Tibial nerve (tissue), 4 donors: ENCODE measurements around the gene EPS8. TPM values are rescaled to one million over a fixed set of nuclear protein-coding genes. Genes with fewer than 3 reads are reported as not detected.

ENCODE experiments used
- DNase-seq, 2 donors: peaks; one replicate each; pipeline ENCODE4 v3.0.0-alpha.2; 2019; ENCODE audit warnings: low spot score in 2 of 2
- H3K27ac ChIP-seq, 4 donors: fragments of 200-600 bp; sonication (generic) in 3 of 4; one replicate each; pipeline ENCODE4 v1.5.1; 2017 to 2019; ENCODE audit warnings: mild to moderate bottlenecking in 1 of 4
- H3K27me3 ChIP-seq, 2 donors: fragments of 200-600 bp; sonication (generic) in 1 of 2; one replicate each; pipeline versions ENCODE4 v1.5.1 to v1.6.0; 2017 to 2019
- H3K36me3 ChIP-seq, 3 donors: fragments of 200-600 bp; sonication (generic); one replicate each; pipeline ENCODE4 v1.5.1; 2018 to 2019
- H3K4me1 ChIP-seq, 4 donors: fragments of 200-600 bp; sonication (generic) in 3 of 4; one replicate each; pipeline ENCODE4 v1.5.1; 2017 to 2019
- H3K4me3 ChIP-seq, 4 donors: fragments of 200-600 bp; sonication (generic) in 3 of 4; one replicate each; pipeline ENCODE4 v1.5.1; 2017 to 2019; ENCODE audit warnings: mild to moderate bottlenecking in 1 of 4, moderate library complexity in 1 of 4
- H3K9me3 ChIP-seq, 4 donors: fragments of 200-600 bp; sonication (generic) in 3 of 4; one replicate each; pipeline ENCODE4 v1.5.1; 2017 to 2019
- CTCF ChIP-seq, 5 experiments: fragments of 200-600 bp in 3 of 5; fragments of 450-650 bp in 2 of 5; sonication (generic) in 3 of 5; IDR thresholded peaks; one replicate each; pipeline ENCODE4 v1.5.1; 2016 to 2019; ENCODE audit warnings: antibody characterized with exemption in 5 of 5, mild to moderate bottlenecking in 3 of 5, moderate library complexity in 2 of 5
- EP300 ChIP-seq, 2 donors: sonication (generic); formaldehyde crosslinking; IDR thresholded peaks; one replicate each; pipeline ENCODE4 v1.6.1; 2017; ENCODE audit warnings: antibody characterized with exemption in 2 of 2, mild to moderate bottlenecking in 1 of 2
- POLR2A ChIP-seq, 2 donors: fragments of 450-650 bp; IDR thresholded peaks; one replicate each; pipeline ENCODE4 v1.6.1; 2017; ENCODE audit warnings: antibody characterized with exemption in 2 of 2, mild to moderate bottlenecking in 2 of 2, moderate library complexity in 2 of 2
- WGBS, 2 donors: methylation state at CpG; one replicate each; pipeline ENCODE4 v1.1.5; 2018; 5-methylcytosine and 5-hydroxymethylcytosine counted together
- total RNA-seq, 4 donors: library from RNA; depleted of rRNA; stranded (reverse); fragments of >200 nt; gene quantifications; one replicate each; pipeline ENCODE4 v1.1.0, GENCODE V29; 2016

EPS8 gene
- total RNA-seq, 4 donors from 2014 or later, result 153 to 215 (median 193) TPM

GRCh38 chr12:15599266-15600037, 189.7 kb downstream of the EPS8 start:
- H3K4me1 ChIP-seq, result peaks cover 0 to 19% (median 0%) of the 10 kb centered on the region in 4 donors
- H3K36me3 ChIP-seq, result no peaks in the 10 kb centered on the region
- H3K9me3 ChIP-seq, result no peaks in the 10 kb centered on the region
- DNase-seq, result peak in 1 of 2 donors; percentile 36
- 57 to 58% methylated on average over 4 of the region's 4 CpGs for WGBS, 2 donors
- no peak overlapping the region for H3K4me3 ChIP-seq
- no peak for TF ChIP-seq CTCF (IDR thresholded peaks at IDR 0.05)
- peak in 1 of 2 donors; percentile 20 for TF ChIP-seq EP300 (IDR thresholded peaks at IDR 0.05)
- TF ChIP-seq POLR2A (IDR thresholded peaks at IDR 0.05), result no peak
- H3K27me3 ChIP-seq, result no peaks in the 10 kb centered on the region
- H3K27ac ChIP-seq, result peak overlapping the region in 2 of 4 donors; percentile 31 to 32

GRCh38 chr12:15597125-15597830, 191.9 kb downstream of the EPS8 start:
- TF ChIP-seq EP300 (IDR thresholded peaks at IDR 0.05) (no peak), CTCF (IDR thresholded peaks at IDR 0.05) (no peak), POLR2A (IDR thresholded peaks at IDR 0.05) (no peak)
- Histone ChIP-seq H3K27ac (no peak overlapping the region), H3K27me3 (no peaks in the 10 kb centered on the region), H3K9me3 (no peaks in the 10 kb centered on the region), H3K4me3 (no peak overlapping the region), H3K4me1 (peaks cover 0 to 19% (median 0%) of the 10 kb centered on the region in 4 donors), H3K36me3 (no peaks in the 10 kb centered on the region)
- 59 to 62% methylated on average over 5 of the region's 5 CpGs for WGBS, 2 donors
- DNase-seq, result no peak

- WGBS, 2 donors, result 34 to 37% methylated on average over 5 of the region's 5 CpGs
These were observed 193.0 kb downstream of the EPS8 start for GRCh38 chr12:15596174-15596573.

GRCh38 chr12:15592934-15593333, 196.3 kb downstream of the EPS8 start:
- no peak overlapping the region for H3K27ac ChIP-seq
- no peaks in the 10 kb centered on the region for H3K36me3 ChIP-seq
- no peaks in the 10 kb centered on the region for H3K27me3 ChIP-seq
- WGBS, 2 donors, result 74 to 75% methylated on average over 4 of the region's 4 CpGs
- TF ChIP-seq POLR2A (IDR thresholded peaks at IDR 0.05) (no peak), EP300 (IDR thresholded peaks at IDR 0.05) (no peak), CTCF (IDR thresholded peaks at IDR 0.05) (no peak)
- peaks cover 0 to 7% (median 0%) of the 10 kb centered on the region in 4 donors for H3K4me1 ChIP-seq
- DNase-seq, result no peak
- no peaks in the 10 kb centered on the region for H3K9me3 ChIP-seq
- H3K4me3 ChIP-seq, result no peak overlapping the region

More at GRCh38 chr12:15596174-15596573, 193.0 kb downstream of the EPS8 start:
- H3K27ac ChIP-seq, result peak overlapping the region in 1 of 4 donors; percentile 21
- H3K4me1 ChIP-seq, result peaks cover 0 to 19% (median 0%) of the 10 kb centered on the region in 4 donors
- no peaks in the 10 kb centered on the region for H3K36me3 ChIP-seq
- no peaks in the 10 kb centered on the region for H3K9me3 ChIP-seq
- no peak overlapping the region for H3K4me3 ChIP-seq
- TF ChIP-seq POLR2A (IDR thresholded peaks at IDR 0.05) (no peak), CTCF (IDR thresholded peaks at IDR 0.05) (no peak), EP300 (IDR thresholded peaks at IDR 0.05) (no peak)
- DNase-seq, result no peak
- no peaks in the 10 kb centered on the region for H3K27me3 ChIP-seq

GRCh38 chr12:15591811-15592210, 197.4 kb downstream of the EPS8 start:
- H3K4me3 ChIP-seq, result no peak overlapping the region
- TF ChIP-seq CTCF (IDR thresholded peaks at IDR 0.05) (no peak), EP300 (IDR thresholded peaks at IDR 0.05) (no peak), POLR2A (IDR thresholded peaks at IDR 0.05) (no peak)
- H3K9me3 ChIP-seq, result no peaks in the 10 kb centered on the region
- DNase-seq, result no peak
- no peaks in the 10 kb centered on the region for H3K27me3 ChIP-seq
- peaks cover 0 to 6% (median 0%) of the 10 kb centered on the region in 4 donors for H3K4me1 ChIP-seq
- H3K36me3 ChIP-seq, result no peaks in the 10 kb centered on the region
- H3K27ac ChIP-seq, result no peak overlapping the region
- 85 to 91% methylated on average over 5 of the region's 5 CpGs for WGBS, 2 donors
